Measurements from ENCODE around the gene TVP23C. TPM values are rescaled to one million over a fixed set of nuclear protein-coding genes. Genes with fewer than 3 reads are reported as not detected.

The TVP23C gene
- total RNA-seq, 4 donors from 2014 or later, result 9.9 to 31.7 (median 22.9) TPM

DNA sequence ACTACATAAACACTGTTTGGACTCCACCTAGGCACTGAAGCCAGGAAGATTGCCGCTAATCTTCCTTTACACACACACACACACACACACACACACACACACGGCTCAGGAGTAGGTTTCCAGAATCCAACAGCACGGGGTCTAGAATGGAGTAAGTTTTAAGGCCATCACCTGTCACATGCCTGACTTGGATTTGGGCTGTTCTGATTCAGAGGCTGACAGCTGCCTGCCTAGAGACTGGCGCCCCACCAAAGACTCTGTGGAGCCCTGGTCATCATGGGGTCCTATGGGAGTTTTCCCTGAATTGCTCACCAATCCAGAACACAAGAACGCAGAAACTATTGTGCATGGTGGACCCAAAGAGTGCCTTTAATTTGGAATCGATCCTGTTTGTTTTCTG lies 106.8 kb downstream of the TVP23C start:
- no peaks in the 10 kb centered on the region for H3K9me3 ChIP-seq
- H3K27me3 ChIP-seq, result no peaks in the 10 kb centered on the region
- DNase-seq (ENCODE audit: low spot score in 2 of 2), result peak; percentile 61 to 84
- no peak overlapping the region for H3K4me3 ChIP-seq
- peak overlapping the region; percentile 70 to 93 (median 82) for H3K27ac ChIP-seq
- H3K36me3 ChIP-seq, result no peaks in the 10 kb centered on the region
- 60 to 74% methylated on average over 6 of the region's 6 CpGs for WGBS, 2 donors
- peaks cover 7 to 99% (median 65%) of the 10 kb centered on the region in 4 donors for H3K4me1 ChIP-seq
- no peak for TF ChIP-seq EP300 (IDR thresholded peaks at IDR 0.05)
- TF ChIP-seq POLR2A (IDR thresholded peaks at IDR 0.05), result no peak
- TF ChIP-seq, protein P1, sequence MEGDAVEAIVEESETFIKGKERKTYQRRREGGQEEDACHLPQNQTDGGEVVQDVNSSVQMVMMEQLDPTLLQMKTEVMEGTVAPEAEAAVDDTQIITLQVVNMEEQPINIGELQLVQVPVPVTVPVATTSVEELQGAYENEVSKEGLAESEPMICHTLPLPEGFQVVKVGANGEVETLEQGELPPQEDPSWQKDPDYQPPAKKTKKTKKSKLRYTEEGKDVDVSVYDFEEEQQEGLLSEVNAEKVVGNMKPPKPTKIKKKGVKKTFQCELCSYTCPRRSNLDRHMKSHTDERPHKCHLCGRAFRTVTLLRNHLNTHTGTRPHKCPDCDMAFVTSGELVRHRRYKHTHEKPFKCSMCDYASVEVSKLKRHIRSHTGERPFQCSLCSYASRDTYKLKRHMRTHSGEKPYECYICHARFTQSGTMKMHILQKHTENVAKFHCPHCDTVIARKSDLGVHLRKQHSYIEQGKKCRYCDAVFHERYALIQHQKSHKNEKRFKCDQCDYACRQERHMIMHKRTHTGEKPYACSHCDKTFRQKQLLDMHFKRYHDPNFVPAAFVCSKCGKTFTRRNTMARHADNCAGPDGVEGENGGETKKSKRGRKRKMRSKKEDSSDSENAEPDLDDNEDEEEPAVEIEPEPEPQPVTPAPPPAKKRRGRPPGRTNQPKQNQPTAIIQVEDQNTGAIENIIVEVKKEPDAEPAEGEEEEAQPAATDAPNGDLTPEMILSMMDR (IDR thresholded peaks at IDR 0.05), result no peak

GRCh38 chr17:15454346-15454745 lies 108.9 kb downstream of the TVP23C start:
- WGBS, 2 donors, result 87 to 90% methylated on average over 5 of the region's 5 CpGs
- Histone ChIP-seq H3K27ac (peak overlapping the region in 3 of 4 donors; percentile 64 to 93 (median 79)), H3K4me3 (no peak overlapping the region), H3K27me3 (no peaks in the 10 kb centered on the region), H3K4me1 (peaks cover 7 to 85% (median 61%) of the 10 kb centered on the region in 4 donors), H3K9me3 (no peaks in the 10 kb centered on the region), H3K36me3 (no peaks in the 10 kb centered on the region)
- TF ChIP-seq EP300 (IDR thresholded peaks at IDR 0.05) (no peak), POLR2A (IDR thresholded peaks at IDR 0.05) (no peak)
- TF ChIP-seq, protein P1 (IDR thresholded peaks at IDR 0.05), result no peak
- DNase-seq (ENCODE audit: low spot score in 2 of 2), result no peak

GRCh38 chr17:15453782-15454181 lies 109.5 kb downstream of the TVP23C start:
- WGBS, 2 donors, result 42 to 55% methylated on average over 3 of the region's 3 CpGs
- DNase-seq (ENCODE audit: low spot score in 2 of 2), result no peak
- TF ChIP-seq, protein P1 (IDR thresholded peaks at IDR 0.05), result no peak
- Histone ChIP-seq H3K36me3 (no peaks in the 10 kb centered on the region), H3K4me1 (peaks cover 7 to 79% (median 58%) of the 10 kb centered on the region in 4 donors), H3K9me3 (no peaks in the 10 kb centered on the region), H3K27me3 (no peaks in the 10 kb centered on the region), H3K4me3 (no peak overlapping the region), H3K27ac (peak overlapping the region in 3 of 4 donors; percentile 64 to 93 (median 79))

DNA sequence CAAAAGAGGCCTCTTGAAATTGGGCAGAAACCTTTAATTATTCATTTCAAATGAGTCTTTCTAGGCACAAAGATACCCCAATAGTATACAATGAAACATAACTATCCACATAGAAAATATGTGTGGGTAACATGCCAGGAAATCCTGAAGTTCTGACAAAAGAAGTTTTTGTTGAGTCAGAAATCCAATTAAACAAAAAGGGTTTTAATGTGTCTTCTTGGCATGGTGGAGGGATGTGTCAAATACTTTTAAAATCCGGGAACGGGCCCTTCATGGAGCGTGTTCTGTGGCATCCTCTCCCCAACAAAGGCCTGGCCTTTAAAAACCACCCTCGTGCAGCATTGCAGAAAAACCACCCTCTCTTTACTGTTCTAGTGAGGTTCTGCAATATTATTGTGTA lies 110.0 kb downstream of the TVP23C start:
- Histone ChIP-seq H3K4me3 (no peak overlapping the region), H3K36me3 (no peaks in the 10 kb centered on the region), H3K9me3 (no peaks in the 10 kb centered on the region), H3K27me3 (no peaks in the 10 kb centered on the region), H3K4me1 (peaks cover 7 to 78% (median 54%) of the 10 kb centered on the region in 4 donors), H3K27ac (peak overlapping the region in 3 of 4 donors; percentile 64 to 93 (median 79))
- WGBS, 2 donors, result 34 to 35% methylated on average over 4 of the region's 4 CpGs
- TF ChIP-seq, protein P1 (IDR thresholded peaks at IDR 0.05), result no peak
- TF ChIP-seq EP300 (IDR thresholded peaks at IDR 0.05) (no peak), POLR2A (IDR thresholded peaks at IDR 0.05) (no peak)
- no peak for DNase-seq (ENCODE audit: low spot score in 2 of 2)

GRCh38 chr17:15452746-15453145 lies 110.5 kb downstream of the TVP23C start:
- TF ChIP-seq EP300 (IDR thresholded peaks at IDR 0.05), result no peak
- no peak for TF ChIP-seq POLR2A (IDR thresholded peaks at IDR 0.05)
- peaks cover 7 to 78% (median 49%) of the 10 kb centered on the region in 4 donors for H3K4me1 ChIP-seq
- WGBS, 2 donors, result 34 to 43% methylated on average over 1 of the region's 1 CpG
- H3K36me3 ChIP-seq, result no peaks in the 10 kb centered on the region
- H3K4me3 ChIP-seq, result no peak overlapping the region
- H3K27me3 ChIP-seq, result no peaks in the 10 kb centered on the region
- peak overlapping the region; percentile 28 to 93 (median 72) for H3K27ac ChIP-seq
- DNase-seq (ENCODE audit: low spot score in 2 of 2), result no peak
- H3K9me3 ChIP-seq, result no peaks in the 10 kb centered on the region

Small RNAs within 50 kb of the gene (small RNA-seq; reads per million reads assigned to genes)
- gene AC005838.1 (not detected), gene RF00090 (not detected)

Other genes starting within 250 kb of the TVP23C start
- gene TEKT3, start 221.9 kb downstream of the TVP23C start, total RNA-seq, result 1 to 10 TPM in 2 of 4 donors, under 1 TPM in 2; 0.20 to 3.7 (median 1.0) TPM
- gene CDRT4, start 95.9 kb downstream of the TVP23C start, total RNA-seq, result 10 to 100 TPM in 3 of 4 donors, 1 to 10 TPM in 1; 2.1 to 18.9 (median 12.4) TPM
- gene FBXW10B, start 56.2 kb upstream of the TVP23C start, total RNA-seq, result 1 to 10 TPM in 1 of 4 donors, under 1 TPM in 1, not detected in 2; 0.30 to 2.2 TPM
- gene TRIM16, start 120.8 kb upstream of the TVP23C start, total RNA-seq, result 10 to 100 TPM; 10.8 to 26.3 (median 13.9) TPM
- gene ZNF286A, start 136.3 kb upstream of the TVP23C start, total RNA-seq, result 10 to 100 TPM in 3 of 4 donors, 1 to 10 TPM in 1; 7.5 to 47.7 (median 24.0) TPM
- gene TBC1D26, start 168.8 kb upstream of the TVP23C start, total RNA-seq, result under 1 TPM in 1 of 4 donors, not detected in 3; 0.59 TPM